Measurements from ENCODE around the gene PSMG2. TPM values are rescaled to one million over a fixed set of nuclear protein-coding genes. Genes with fewer than 3 reads are reported as not detected.
"Not testable (repeated sequence)": the region's sequence is repeated elsewhere in the genome, so short reads cannot be mapped to it uniquely, and the experiment has no call there.

Gene PSMG2
- total RNA-seq, 1 donor from 2014 or later: 96.8 TPM

GRCh38 chr18:12754511-12754910 lies 51.7 kb downstream of the PSMG2 start:
- H3K27me3 ChIP-seq: no peaks in the 10 kb centered on the region
- H3K4me2 ChIP-seq: no peak overlapping the region
- no peak overlapping the region for H3K4me3 ChIP-seq
- no peak for DNase-seq (ENCODE audit: low spot score)
- H3K9ac ChIP-seq: no peak overlapping the region
- H2AFZ ChIP-seq (replicated peaks): no peak overlapping the region
- no peaks in the 10 kb centered on the region for H3K36me3 ChIP-seq
- Mint-ChIP-seq H3K4me3 (no peak overlapping the region), H3K27ac (no peak overlapping the region), H3K9me3 (peaks cover 3% of the 10 kb centered on the region), H3K27me3 (ENCODE audit: insufficient read depth, low read depth) (peaks cover 8% of the 10 kb centered on the region), H3K4me1 (no peaks in the 10 kb centered on the region), H3K36me3 (no peaks in the 10 kb centered on the region)
- no peaks in the 10 kb centered on the region for H3K79me2 ChIP-seq (ENCODE audit: low read depth)
- H4K20me1 ChIP-seq (ENCODE audit: low read depth): no peaks in the 10 kb centered on the region
- no peaks in the 10 kb centered on the region for H3K4me1 ChIP-seq
- no peak overlapping the region for H3K27ac ChIP-seq
- no peaks in the 10 kb centered on the region for H3K9me3 ChIP-seq (ENCODE audit: low read depth)
- no peak for TF ChIP-seq EZH2 (IDR thresholded peaks at IDR 0.05)
- TF ChIP-seq CTCF (IDR thresholded peaks at IDR 0.05): no peak
- no peak for TF ChIP-seq EZH2phosphoT487 (IDR thresholded peaks at IDR 0.05)
- H3F3A ChIP-seq (ENCODE audit: low read depth): no peaks in the 10 kb centered on the region

GRCh38 chr18:12755606-12756005 lies 52.8 kb downstream of the PSMG2 start:
- H3K27ac Mint-ChIP-seq; H3K79me2 ChIP-seq (ENCODE audit: low read depth); H3K36me3 ChIP-seq; H3K9me3 Mint-ChIP-seq; H3K9me3 ChIP-seq (ENCODE audit: low read depth); H3K9ac ChIP-seq; H3K4me2 ChIP-seq; H3K36me3 Mint-ChIP-seq; H3K4me3 Mint-ChIP-seq; H4K20me1 ChIP-seq (ENCODE audit: low read depth); H3K27me3 ChIP-seq; H3F3A ChIP-seq (ENCODE audit: low read depth); H3K4me3 ChIP-seq; DNase-seq (ENCODE audit: low spot score); H3K27ac ChIP-seq; H3K4me1 Mint-ChIP-seq; H3K4me1 ChIP-seq; H3K27me3 Mint-ChIP-seq (ENCODE audit: insufficient read depth, low read depth); H2AFZ ChIP-seq (replicated peaks): not testable (repeated sequence)

GRCh38 chr18:12756619-12757239 lies 53.9 kb downstream of the PSMG2 start:
- not testable (repeated sequence) for H3K4me3 Mint-ChIP-seq; DNase-seq (ENCODE audit: low spot score); H3K36me3 Mint-ChIP-seq; H4K20me1 ChIP-seq (ENCODE audit: low read depth); H3K27me3 ChIP-seq; H3K36me3 ChIP-seq; H3K9me3 ChIP-seq (ENCODE audit: low read depth); H3K4me1 Mint-ChIP-seq; H3F3A ChIP-seq (ENCODE audit: low read depth); H3K9me3 Mint-ChIP-seq; H3K4me2 ChIP-seq; H3K27ac ChIP-seq; H2AFZ ChIP-seq (replicated peaks); H3K79me2 ChIP-seq (ENCODE audit: low read depth); H3K4me3 ChIP-seq; H3K4me1 ChIP-seq; H3K9ac ChIP-seq; H3K27ac Mint-ChIP-seq
- H3K27me3 Mint-ChIP-seq (ENCODE audit: insufficient read depth, low read depth): peaks cover 11% of the 10 kb centered on the region

GRCh38 chr18:12758566-12758965 lies 55.7 kb downstream of the PSMG2 start:
- H3K36me3 Mint-ChIP-seq; H3K4me1 Mint-ChIP-seq; H3K4me1 ChIP-seq; H3K4me3 ChIP-seq; H3K9me3 Mint-ChIP-seq; H3K9me3 ChIP-seq (ENCODE audit: low read depth); H3K27ac Mint-ChIP-seq; H3K4me2 ChIP-seq; H3K27me3 ChIP-seq; H3K79me2 ChIP-seq (ENCODE audit: low read depth); DNase-seq (ENCODE audit: low spot score); H3K27ac ChIP-seq; H3K9ac ChIP-seq; H3F3A ChIP-seq (ENCODE audit: low read depth); H4K20me1 ChIP-seq (ENCODE audit: low read depth); H3K4me3 Mint-ChIP-seq; H2AFZ ChIP-seq (replicated peaks); H3K36me3 ChIP-seq: not testable (repeated sequence)
- H3K27me3 Mint-ChIP-seq (ENCODE audit: insufficient read depth, low read depth): peaks cover 11% of the 10 kb centered on the region

- H4K20me1 ChIP-seq (ENCODE audit: low read depth): no peaks in the 10 kb centered on the region
- no peaks in the 10 kb centered on the region for H3K4me1 ChIP-seq
- Mint-ChIP-seq H3K4me3 (no peak overlapping the region), H3K4me1 (peaks cover 8% of the 10 kb centered on the region), H3K36me3 (no peaks in the 10 kb centered on the region), H3K27ac (no peak overlapping the region), H3K27me3 (ENCODE audit: insufficient read depth, low read depth) (peaks cover 9% of the 10 kb centered on the region), H3K9me3 (no peaks in the 10 kb centered on the region)
- no peaks in the 10 kb centered on the region for H3K27me3 ChIP-seq
- TF ChIP-seq EZH2phosphoT487 (IDR thresholded peaks at IDR 0.05) (no peak), CTCF (IDR thresholded peaks at IDR 0.05) (no peak), EZH2 (IDR thresholded peaks at IDR 0.05) (no peak)
- H3K4me2 ChIP-seq: no peak overlapping the region
- H3K9ac ChIP-seq: no peak overlapping the region
- no peaks in the 10 kb centered on the region for H3K9me3 ChIP-seq (ENCODE audit: low read depth)
- H3K27ac ChIP-seq: no peak overlapping the region
- no peaks in the 10 kb centered on the region for H3F3A ChIP-seq (ENCODE audit: low read depth)
- no peaks in the 10 kb centered on the region for H3K36me3 ChIP-seq
- no peak overlapping the region for H3K4me3 ChIP-seq
- H3K79me2 ChIP-seq (ENCODE audit: low read depth): no peaks in the 10 kb centered on the region
- H2AFZ ChIP-seq (replicated peaks): no peak overlapping the region
- no peak for DNase-seq (ENCODE audit: low spot score)
These were observed 62.3 kb downstream of the PSMG2 start for GRCh38 chr18:12765126-12765525.

Measured in neural progenitor cell (in vitro differentiated cells).